GM19351 (cell line): Measurements from ENCODE around the gene KCNJ13.

Source experiments
- ATAC-seq: cut with Tn5 transposase; IDR thresholded peaks from one replicate; pipeline ENCODE4 v1.9.1; 2021; ENCODE audit warnings: mild to moderate bottlenecking, moderate library complexity; ENCODE audit not compliant: unreplicated experiment

The KCNJ13 gene

DNA sequence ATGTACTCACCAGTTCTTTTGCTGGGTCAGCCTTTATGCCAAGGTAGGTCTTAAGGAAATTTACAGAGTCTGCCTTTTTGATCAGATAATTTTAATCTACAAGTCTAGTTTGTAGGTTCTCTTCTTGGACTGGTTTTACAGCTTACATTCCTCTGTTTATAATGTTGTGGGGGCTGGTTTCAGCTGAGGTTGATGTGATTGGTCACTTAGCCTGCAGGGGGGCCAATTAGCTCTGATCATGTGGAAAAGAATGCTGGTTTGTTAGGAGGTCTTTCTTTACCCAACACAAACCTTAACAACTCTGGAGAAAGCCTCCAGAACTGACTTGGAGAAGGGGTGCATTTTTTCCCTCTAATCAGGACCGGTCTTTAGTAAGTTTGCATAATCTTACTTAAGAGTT lies at the start of gene KCNJ13:
Gene KCNJ13, minus strand, starts transcription at position 131 of the 400 bp plus-strand sequence. CDS start 5,203 bp downstream, outside the sequence.
- no peak for ATAC-seq

DNA sequence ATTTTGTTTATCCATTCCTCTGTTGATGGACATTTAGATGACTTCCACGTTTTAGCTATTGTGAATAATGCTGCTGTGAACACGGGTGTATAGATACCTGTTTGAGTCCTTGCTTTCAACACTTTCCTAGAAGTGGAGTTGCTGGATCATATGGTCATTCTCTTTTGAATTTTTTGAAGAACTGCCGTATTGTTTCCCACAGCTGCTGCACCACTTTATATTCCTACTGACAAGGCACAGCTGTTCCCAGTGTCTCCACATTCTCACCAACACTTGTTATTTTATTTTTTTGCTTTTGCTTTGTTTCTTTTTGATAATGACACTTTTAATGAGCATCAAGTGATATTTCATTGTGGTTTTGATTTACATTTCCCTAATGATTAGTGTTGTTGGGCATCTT lies 41.4 kb upstream of the KCNJ13 start:
- ATAC-seq: no peak

DNA sequence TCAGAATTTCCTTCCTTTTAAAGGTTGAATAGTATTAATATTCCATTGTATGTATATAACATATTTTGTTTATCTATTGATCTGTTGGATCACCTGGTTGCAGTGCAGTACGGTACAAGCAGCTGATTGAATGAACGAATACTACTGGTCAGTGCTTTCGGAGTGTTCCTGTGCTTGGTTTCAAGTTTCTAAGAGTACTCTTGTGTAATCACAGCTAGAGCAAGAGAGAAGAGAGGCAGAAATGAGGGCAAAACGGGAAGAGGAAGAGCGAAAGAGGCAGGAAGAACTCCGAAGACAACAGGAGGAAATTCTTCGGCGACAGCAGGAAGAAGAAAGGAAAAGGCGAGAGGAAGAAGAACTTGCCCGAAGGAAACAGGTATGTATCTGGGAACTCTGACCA lies 40.3 kb upstream of the KCNJ13 start:
- no peak for ATAC-seq

DNA sequence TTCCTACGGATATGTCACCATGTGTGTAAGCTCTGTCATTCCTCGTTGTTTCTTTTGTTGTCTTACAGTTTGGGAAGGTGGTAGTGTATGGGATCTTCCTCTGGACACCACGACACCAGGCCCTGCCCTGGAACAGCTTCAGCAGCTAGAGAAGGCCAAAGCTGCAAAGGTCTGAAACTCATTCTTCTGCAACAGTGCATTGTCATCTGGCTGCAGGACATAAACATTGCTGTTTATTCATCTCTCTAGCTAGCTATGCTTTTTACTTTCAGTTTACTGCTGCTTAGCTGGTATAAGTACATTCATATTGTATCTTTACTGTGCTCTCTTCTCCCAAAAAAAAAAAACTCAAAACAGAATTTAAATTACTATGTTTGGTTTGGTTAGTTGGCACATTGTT lies 39.2 kb upstream of the KCNJ13 start:
- no peak for ATAC-seq

DNA sequence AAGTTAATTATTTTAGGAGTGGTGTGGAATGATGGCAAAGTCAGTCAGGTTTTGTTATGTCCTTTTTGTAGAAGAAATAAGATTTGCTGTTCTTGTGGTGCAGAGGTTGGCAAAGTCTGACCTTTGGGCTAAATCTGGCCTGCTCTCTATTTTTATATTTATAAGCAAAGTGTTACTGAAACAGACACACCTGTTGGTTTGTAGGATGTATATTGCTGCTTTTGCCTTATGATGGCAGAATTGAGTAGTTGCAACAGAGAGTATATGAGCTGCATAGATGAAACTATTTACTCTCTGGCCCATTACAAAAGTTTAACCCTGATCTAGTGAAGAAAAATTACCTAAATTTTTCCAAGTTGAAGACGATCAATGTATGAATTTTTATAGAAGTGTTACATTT lies 34.1 kb upstream of the KCNJ13 start:
- ATAC-seq: no peak

DNA sequence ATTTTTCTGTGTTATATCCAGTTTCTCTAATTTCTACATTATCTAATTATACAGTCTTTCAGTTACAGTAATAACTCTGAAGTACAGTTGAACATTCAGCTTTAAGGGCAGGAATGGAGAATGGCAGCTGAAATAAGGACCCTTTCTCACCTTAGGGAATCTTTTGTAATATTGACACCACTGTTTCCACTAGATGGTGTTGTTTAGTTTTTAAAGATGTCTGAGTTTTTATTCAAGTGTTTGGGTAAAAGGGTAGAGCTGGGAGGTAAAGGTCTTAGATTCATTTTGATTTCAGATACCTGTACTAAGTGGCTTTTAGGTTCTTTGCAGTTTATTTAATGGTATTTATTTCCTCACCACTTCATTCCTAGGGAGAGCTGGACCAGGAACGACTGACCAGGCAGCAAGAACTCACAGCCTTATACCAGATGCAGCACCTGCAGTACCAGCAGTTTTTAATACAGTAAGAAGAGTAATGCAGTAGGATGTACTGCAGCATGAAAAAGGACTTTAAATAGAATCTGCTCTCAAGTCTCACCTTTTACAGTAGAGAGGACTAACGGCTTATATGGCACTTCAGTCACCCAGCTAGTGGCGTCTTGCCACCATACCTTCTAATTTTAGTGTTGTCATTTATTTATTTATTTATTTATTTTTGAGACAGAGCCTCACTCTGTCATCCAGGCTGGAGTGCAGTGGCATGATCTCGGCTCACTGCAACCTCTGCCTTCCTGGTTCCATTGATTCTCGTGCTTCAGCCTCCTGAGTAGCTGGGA lies 33.2 kb upstream of the KCNJ13 start:
- no peak for ATAC-seq

DNA sequence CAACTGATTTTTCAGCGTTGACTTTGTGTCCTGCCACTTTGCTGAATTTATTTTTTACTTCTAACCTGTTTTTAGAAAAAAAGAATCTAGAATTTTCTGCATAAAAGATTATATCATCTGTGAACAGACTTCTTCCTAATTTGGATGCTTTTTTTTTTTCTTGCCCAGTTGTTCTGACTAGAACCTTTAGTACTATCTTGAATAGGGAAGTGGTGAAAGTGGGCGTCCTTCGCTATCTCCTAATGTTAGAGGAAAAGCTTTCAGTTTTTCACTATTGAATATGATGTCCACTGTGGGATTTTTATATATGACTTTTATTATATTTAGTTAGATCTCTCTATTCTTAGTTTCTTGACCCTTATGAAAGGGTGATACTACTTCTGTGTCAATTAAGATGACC lies 25.7 kb upstream of the KCNJ13 start:
- ATAC-seq: no peak

DNA sequence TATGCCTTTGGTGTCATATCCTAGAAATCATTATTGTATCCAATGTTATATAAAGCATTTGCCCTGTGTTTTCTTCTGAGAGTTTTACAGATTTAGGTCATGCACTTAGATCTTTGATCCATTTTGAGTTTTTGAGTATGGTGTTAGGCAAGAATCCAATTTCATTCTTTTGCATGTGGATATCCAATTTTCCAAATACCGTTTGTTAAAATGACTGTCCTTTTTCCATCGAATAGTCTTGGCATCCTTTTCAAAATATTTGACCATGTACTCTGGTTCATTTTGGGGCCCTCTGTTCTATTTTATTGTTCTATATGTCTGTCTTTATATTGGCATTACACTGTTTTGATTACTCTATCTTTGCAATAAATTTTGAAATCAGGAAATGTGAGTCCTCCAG lies 23.8 kb upstream of the KCNJ13 start:
- no peak for ATAC-seq

DNA sequence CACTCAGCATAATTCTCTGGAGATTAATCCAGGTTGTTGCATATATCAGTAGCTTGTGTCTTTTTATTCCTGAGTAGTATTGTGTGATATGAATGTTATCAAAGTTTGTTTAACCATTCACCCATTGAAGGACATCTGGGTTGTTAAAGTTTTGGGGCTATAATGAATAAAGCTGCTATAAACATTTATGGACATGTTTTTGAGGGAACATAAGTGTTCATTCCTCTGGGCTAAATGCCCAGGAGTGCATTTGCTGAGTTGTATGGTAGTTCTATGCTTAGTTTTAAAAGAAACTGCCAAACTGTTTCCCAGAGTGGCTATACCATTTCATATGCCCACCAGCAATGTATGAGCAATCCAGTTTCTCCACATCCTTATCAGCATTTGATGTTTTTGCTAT lies 21.8 kb upstream of the KCNJ13 start:
- ATAC-seq: no peak

DNA sequence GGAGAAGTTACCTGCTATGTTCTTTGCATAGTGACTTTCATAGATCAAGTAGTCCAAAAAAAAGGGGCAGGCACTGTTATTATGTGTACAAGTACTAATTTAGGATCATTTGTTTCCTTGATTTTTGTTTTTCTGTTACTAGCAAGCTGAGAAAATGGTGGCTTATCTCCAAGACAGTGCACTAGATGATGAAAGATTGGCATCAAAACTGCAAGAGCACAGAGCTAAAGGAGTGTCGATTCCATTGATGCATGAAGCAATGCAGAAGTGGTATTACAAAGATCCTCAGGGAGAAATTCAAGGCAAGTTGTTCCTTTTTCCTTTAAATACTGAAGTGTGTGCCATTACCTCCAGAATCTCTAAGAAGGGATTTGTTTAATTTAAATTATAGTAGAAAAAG lies 19.6 kb upstream of the KCNJ13 start:
- ATAC-seq: no peak

DNA sequence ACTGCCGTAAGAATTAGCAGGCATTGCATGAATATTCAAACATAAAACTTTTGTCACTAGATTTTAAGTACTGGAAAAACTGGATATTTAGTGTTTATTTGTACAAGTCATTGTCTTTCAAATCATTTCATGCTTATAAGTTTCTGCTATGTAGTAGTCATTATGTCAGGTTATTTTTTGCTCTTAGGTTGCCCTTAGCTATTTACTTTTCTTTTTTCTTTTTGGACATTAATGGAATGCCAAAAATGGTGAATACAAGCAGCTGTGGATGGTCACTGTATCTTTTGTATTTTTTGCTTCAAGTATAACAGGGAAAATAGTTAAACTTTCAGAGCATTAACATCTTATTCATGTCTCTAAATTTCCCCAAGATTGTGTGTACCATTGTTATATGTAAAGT lies 18.6 kb upstream of the KCNJ13 start:
- no peak for ATAC-seq

DNA sequence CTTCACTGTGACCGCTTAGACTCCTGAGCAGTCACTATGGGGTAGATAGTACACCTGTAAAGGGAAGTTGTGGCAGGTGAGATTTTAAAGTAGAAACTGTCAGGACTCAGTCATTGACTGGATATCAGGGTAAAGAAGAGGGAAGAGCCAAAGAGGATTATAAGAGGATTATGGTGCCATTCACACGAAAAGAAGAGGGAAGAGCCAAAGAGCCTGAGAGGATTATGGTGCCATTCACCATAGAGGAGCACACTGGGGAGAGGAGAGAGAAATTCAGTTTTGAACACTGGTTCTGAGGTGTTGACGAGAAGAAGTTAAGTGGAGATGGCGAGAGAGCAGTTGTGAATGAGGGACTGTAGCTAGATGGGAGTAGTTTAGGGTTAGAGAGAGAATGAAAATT lies 16.9 kb upstream of the KCNJ13 start:
- ATAC-seq: no peak

DNA sequence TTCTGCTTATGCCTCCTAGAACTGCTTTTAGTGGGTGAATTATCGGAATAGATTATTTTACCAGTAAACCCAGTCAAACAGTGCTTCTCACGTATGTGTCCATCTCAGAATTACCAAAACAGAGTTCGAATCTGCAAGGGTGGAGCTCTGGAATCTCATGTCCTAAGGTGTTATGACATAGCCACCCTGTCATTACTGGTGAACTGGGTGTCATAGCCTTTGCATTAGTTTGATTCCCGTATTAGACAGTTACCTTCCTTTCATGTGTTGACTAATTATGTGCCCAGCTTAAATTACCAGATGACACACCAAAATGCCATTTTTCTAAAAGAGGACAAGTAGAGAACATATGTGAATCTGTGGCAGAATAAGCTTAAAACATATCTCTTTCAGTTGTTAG lies 15.2 kb upstream of the KCNJ13 start:
- ATAC-seq: no peak

DNA sequence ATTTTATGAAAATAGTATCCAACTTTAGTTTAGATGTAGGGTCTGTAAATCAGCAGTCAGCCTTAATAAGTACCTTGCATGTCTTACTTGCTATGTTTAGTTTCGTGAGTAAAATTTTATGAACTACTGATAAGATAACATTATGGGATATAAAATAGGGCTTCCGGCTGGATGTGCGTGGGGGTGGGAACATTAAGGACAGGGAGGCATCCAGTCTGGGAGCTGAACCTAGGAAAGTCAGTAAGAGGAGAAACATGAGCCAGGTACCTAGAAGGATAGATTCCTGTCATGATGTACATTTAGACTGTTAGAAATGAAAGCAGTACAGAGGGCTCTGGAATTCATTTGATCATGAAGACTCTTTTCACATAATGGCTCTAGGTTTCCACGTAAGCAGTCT lies 12.7 kb upstream of the KCNJ13 start:
- no peak for ATAC-seq

DNA sequence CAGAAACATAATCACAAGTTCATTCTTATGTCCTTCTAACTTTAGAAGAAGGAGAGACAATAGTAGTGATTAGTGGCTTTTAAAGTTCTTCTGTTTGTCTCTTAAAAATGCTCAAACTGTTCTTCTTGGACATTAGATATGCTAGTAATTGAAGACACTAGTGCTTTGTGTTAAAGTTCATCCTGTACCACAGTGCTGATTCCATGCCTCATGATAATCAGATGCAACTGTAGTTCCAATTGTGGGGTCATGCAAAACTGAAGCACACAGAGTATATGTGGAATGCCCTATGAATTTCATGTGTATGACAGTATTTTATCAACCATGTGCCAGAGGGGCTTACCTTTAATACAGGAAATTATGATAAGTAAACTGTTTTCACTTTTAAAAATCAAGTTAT lies 11.4 kb upstream of the KCNJ13 start:
- ATAC-seq: no peak

DNA sequence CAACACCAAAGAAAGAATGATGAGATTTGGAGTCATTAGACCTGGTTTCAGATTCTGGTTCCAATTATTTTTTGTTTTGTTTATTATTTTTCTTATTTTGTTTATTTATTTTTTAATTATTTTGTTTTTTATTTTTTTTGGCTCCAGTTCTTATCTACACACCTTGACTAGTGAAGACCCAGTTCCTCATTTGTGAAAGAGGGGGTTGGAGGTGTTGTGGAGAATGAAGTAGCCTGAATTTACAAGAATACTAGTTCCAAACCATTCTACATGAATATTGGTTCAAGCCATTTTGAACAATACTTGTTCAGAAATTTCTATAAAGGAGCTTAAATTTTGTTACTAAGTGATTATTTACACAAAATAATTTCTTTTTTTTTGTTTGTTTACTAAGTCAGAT lies 6.9 kb upstream of the KCNJ13 start:
- ATAC-seq: no peak

DNA sequence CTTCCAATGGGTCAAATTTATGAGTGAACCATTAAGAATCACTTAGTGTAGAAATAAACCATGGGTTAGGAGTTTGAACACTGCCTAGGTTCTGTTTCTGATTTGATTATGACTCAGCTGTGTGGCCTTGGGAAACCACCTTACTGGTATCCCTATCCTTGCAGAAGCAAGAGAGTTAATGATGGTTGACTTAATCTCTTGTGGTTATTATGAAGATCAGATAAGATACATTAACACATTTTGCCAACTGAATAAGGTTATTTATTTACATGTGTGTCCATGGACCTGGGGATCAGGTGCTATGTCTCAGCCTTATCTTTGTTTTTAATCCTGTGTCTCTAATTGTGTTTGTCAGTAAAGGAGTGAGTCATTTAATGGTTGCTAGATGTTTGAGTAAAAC lies 5.4 kb upstream of the KCNJ13 start:
- ATAC-seq: peak; percentile 89

DNA sequence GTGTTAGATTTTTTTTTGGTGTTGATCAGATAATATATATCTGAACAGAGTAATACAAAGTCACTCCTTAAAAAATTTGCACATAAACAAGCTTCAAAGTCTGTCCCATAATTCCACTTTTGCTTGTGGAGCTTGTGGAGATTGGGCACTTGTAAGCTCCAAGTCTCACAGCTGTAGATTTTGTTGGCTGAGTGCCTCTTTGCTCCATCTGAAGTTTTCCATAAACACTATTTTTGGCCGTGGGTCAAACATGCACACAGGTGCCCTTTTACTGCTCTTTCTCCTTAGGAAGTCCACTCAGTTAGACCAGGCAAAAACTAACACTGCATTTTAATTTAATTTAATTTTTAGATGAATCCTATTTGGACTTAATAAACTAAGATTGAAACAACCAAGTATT lies 3.6 kb upstream of the KCNJ13 start:
- no peak for ATAC-seq

DNA sequence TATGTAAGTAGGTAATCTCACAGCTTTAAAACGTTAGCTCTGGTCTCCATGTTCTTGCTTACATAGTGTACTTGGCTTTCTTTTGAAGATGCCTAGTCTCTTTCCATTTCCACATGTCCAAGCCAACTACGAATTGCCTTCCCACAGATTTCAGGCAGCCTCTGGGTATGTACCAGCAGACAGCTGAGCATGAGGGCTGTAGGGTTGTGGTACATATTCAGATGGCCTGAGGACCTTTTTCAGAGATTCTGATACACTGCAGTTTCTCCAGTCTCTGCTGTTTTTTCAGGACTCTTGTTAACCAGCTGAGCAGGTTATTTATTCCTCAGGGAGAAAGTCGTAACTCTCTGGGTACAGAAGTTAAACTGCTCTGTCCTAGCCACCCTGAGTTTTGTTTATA lies 3.1 kb upstream of the KCNJ13 start:
- no peak for ATAC-seq

DNA sequence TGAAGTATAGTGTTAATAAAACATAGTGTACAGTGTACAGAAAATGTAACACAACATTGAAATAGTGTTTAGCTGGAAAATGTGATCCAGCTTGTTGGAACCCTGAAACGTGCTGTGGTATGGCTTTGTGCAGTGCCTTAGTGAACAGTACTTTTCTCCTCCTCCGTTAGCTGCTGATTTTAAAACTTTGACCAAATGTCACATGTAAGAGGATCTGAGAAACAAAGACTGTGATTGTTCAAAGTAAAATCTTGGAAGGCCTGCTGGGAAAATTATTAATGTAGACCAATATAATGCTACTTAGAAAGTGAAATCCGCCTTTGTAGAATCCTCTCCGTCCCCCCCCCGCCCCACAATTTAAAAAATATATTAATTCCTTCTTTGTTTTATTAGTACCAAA lies 911 bp upstream of the KCNJ13 start:
- ATAC-seq: no peak

DNA sequence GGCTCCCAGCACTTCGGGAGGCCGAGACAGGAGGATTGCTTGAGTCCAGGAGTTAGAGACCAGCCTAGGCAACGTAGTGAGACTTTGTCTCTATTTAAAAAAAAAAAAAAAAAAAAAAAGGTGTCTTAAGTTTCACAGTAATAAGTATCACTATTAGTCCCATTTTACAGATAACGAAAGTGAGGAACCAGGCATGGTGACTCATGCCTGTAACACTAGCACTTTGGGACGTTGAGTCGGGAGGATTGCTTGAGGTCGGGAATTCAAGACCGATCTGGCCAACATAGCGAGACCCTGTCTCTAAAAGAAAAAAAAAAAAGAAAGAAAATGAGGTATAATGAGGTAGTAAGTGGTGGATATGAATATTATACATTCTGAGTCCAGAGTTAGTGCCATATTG lies 2.5 kb downstream of the KCNJ13 start:
- no peak for ATAC-seq

DNA sequence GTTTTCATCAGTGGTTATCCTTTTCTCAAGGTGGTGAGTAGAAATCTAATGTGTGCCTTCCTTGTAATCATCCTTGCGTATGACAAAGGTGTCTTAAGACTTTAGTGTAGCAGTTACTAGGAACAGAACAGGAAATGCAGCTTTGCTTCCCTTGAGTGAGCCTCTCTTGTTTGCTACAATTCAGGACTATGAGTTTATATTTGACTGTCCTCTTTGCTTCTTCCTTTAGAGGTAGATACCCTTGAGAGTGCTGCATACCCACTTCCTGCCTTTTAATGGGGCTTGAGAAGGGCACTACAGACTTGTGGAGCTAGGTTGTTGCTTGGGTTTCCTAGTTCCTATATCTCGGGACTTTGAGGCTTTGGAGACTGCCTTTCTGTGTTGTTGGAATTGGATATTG lies 3.8 kb downstream of the KCNJ13 start:
- peak; percentile 66 for ATAC-seq

DNA sequence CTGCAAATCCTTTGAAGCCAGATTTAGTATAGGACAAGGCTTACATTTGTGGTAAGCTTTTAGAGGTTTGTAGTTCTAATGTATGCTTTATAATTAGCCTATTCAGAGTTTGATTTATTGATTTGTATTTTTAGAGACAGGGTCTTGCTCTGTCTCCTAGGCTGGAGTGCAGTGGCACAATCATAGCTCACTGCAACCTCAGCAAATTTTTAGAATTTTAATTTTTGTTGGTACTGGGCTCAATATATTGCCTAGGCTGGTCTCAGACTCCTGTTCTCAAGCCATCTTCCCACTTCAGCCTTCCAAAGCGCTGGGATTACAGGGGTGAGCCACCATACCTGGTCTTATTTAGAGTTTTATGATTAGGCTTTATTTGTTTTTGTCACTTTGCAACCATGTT lies 4.5 kb downstream of the KCNJ13 start:
- ATAC-seq: no peak
